Glomerular visceral epithelial cell (primary cell): ENCODE data around the gene ARPC5L.
A peak's percentile ranks its signal among the peaks of the same experiment; 100 is the strongest.

Experiments
- DNase-seq: peaks from one replicate; pipeline ENCODE4 v3.0.0-alpha.2; 2016; ENCODE audit errors: extremely low spot score

Gene ARPC5L

DNA sequence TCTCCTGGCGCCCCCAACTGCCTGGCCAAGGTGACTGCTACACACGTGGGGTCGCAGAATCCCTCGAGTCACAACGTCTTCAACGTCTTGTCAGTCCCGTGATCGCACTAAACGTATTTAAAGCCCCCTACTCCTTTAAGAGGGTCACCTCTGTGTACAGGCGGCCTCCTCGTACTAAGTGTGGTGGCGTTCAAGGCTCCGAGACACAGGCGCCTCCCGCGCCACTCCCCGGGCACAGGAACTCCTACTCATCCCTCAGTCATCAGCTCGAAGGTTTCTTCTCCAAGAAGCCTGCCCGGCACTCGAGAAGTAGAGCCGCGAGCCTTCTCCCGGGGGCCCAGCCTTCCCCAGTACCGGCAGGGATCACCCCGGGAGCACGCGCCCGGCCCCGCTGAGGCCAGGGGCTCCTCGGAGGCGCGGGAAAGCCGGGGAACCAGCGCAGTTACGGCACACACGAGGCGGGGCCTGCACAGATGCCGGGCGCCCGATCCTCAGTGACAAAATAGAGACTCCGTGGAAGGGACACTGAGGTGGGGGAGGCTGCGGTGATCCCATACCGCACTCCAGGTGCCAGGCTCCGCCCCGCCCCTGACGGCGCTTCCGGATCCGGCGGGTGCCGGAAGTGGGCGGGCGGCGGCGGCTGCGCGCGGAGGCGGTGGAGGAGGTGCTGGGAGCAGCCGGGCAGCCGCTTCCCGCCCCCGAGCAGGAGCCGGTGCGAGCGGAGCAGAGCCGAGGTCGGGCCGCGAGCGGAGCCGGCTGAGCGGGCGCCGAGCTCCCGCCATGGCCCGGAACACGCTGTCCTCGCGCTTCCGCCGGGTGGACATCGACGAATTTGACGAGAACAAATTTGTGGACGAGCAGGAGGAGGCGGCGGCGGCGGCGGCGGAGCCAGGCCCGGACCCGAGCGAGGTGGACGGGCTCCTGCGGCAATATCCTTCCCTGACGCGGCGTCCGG lies 6.9 kb downstream of the ARPC5L start:
- DNase-seq = peak; percentile 90

DNA sequence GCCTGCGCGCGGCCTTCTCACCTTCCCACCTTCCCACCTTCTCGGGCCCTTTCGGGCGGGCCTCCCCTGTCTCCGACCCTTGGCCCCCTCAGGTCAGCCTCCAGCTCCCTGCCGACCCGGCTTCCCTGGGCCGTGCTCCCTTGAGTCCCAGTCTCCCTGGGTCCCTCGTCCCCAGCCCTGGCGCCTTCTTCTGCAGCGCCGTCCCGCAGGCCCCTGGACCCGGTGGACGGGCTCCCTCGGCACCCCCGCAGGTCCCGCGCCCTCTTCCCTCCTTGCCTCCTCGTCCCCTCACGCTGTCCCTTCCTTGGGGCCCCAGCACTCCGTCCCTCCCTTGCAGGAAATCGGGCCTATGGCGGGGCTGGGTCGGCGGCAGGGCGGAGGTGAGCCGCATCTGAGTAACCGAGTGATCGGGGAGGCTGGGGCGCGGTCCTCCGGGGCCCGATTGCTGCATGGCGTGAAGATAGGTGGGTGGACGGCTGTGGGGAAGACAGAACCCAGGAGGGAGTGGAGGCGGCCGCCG lies 7.6 kb downstream of the ARPC5L start:
- no peak for DNase-seq

DNA sequence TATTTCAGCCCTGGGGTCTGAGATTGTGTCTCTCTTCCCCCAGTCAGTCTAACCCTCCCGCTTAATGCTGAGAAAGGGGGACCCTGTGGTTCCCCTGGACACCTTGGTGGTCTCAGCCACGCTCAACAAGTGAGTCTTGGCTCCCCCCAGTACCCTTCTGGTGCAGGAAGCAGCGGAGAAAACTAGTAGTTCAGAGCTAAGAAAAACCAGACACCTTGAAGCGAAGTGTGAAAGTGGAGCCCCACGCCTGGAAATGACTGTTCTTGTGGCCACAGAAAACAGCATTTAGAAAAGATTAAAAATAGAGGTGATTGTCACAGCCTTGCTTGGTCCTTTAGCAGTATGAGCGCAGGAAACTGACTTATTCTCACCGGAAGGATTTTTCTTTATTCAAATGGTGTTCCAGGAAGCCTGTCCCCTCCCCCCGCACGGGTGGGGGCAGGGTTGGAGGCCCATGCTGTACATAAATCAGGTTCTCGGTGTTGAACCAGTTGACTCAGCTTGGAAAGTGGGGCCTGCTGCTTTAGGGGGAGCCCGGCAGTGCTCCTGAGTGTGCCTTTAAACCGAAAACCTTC lies 8.1 kb downstream of the ARPC5L start:
- peak; percentile 47 for DNase-seq

DNA sequence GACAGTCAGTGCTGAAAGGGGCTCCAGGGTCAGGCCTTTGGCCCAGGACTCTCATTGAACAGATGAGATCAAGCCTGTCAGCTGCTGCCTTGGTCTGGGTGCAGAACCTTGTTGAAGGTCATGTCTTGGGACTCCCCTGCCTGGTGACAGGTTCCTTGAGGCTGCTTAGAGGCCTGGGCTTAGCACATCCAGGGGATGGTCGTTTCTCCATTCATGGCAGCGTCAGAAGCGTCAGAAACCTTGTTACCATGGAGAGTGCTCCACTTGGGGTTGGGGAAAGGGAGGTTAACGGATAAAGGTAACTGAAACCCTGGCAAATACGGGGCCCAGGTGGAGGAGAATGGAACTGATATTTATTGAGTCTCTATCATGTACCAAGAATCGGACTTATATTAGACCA lies 8.8 kb downstream of the ARPC5L start:
- no peak for DNase-seq

DNA sequence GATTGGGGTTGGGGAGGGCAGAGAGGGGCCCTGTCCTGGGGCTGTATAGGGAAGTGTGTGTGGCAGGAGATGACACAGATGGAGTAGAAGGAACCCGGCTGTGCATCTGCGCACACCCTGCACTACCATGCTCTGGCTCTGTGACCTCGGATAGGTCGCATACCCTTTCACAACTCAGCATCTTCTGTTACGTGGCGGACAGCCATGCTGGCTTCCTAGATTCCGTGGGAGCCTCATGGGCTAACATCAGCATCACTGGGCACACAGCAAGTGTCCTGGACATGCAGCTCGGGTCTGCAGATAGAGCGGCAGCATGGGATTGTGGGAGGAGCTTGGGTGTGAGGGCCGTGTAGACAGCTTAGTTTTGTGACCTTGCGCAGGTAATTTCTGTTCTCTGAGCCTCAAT lies 9.2 kb downstream of the ARPC5L start:
- no peak for DNase-seq

DNA sequence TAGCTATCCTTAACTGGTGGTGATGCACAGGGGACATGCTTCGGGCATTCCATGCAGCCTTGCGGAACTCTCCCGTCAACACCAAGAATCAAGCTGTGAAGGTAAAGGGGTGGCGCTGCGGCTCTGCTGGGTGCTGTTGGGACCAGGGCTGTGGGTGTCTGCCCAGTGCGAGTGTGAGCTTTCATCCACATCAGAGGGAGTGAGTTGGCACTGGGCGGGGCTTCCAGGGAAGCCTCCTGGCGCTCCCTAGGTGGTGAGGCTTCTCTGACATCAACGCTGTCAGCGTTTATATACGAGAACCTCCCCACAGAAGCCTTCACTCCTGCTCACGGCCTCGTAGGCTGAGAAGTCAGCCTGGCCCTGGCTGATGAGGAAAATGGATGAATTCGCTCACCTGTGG lies 11.7 kb downstream of the ARPC5L start:
- no peak for DNase-seq

DNA sequence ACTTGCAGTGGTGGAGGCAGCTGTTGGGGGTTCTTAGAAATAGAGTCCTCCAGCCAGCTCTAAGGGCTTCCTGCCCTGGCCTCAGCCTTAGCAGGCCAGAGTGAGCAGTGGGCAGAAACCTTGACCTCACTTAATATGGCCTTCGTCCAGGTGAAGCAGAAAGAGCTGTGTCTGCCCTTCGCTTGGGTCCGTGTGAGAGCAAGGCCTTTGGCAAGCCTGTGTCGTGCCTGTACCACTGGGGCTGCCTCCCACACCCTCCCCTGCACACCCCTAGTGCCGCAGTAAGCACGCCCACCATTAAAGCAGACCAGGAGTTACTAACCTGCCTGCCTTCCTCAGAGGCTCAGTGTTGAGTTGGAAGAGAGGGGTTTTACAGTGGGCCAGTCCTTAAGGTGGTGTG lies 13.6 kb downstream of the ARPC5L start:
- no peak for DNase-seq

DNA sequence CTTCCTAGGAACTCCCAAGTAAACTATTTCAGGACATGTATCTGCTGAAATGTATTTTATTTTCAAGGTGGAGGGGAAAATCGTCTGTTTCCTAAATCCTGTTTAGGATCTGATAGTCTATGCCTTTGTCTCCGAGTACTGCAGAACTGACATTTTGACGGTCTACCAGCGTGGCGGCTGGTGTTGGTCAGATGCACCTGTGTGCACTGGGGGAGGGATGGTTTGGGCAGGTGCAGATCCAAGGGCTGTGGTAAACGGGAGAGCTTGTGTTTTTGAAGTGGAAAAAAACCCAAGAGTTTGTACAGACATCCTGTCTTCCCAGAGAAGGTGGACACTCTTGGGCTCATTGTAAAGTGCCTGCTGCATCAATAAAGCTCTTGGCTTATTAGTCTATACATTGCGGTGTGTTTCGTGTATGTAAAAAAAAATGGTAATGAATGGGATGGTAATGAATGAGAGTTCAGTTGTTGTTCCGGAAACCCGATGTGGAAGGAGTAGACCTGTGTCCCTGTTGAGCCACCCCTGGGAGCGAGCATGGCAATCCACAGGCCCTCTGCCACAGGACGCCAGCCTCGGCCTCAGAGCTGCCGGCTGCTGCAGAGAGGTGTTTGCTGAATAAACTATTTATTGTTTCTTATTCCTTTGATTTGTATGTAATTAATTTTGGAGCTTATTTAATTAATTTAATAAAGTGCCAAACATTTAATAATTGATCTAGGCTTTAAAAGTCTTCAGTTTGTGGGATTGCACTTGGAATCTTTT lies 15.3 kb downstream of the ARPC5L start:
- DNase-seq = no peak

DNA sequence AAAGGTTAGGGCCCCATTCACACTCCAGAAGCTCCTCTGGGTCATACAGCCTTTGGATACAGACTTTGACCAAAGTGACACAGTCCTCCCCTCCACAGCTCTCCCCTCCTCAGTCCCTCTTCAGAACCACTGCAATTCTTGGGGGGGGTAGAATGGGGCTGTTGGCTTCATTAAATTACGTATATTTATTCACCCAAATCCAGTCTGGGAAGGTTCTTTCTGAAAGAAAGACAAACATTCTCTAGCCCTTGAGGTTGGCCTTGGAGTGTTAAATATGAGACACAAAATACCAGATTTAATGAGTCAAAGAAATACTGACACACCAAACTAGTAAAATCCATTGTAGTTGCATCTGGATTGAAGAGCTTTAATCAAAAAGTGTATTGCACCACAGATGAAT lies 16.1 kb downstream of the ARPC5L start:
- no peak for DNase-seq

DNA sequence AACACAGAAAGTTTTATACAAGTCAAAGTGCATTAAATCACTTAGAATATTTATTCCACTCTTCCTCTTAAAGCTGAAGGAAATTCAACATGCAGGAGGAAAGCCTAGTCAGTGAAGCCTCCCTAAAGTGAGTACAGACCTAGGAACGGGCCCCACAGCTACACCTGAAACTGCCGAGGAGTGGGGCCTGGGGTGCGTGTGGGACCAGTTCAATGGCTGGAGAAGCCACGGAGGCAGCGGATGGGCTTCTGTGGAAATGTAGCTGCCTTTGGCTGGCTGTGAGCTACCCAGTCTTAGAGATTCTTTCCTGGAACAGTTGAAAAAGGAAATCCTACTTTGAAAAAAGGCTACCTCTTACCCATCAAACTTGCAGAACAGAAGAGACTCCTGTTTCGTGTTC lies 16.6 kb downstream of the ARPC5L start:
- DNase-seq = no peak

DNA sequence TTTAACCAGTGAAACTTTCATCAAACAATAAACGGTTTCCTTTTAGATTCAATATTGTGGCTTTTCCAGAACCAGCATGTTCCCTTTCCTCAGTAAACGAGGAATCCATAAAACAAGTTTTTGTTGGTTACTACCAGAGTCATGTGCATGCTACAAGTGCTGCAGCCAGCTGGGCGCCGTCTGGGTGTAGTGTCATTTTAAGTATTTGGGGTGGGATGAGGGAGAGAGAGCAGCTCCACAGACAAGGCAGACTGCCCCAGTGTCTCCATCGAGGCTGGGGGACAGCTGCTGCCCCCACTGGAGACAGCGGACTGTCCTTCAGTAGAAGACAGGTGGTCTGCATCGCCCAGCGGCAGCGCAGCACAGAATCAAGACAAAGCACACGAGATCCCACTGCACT lies 17.3 kb downstream of the ARPC5L start:
- DNase-seq = no peak

DNA sequence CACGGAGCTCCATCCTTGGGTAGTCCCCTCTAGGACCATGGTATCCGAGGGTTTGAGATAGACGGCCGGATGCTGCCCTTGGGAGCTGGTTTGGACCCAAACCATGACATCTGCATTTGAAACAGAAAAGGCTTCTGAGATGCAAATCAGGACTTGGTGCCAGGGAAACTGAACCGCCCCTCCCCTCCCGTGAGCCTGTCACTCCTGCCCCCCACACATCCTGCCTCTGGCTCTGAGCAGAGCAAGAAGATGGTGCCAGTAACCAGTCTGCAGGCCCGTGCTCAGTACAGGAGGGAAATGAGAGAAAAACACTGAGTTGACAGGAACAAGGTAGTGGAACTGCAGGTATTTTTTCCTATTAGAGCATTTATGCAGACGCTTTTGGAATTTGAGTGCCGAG lies 18.6 kb downstream of the ARPC5L start:
- no peak for DNase-seq

DNA sequence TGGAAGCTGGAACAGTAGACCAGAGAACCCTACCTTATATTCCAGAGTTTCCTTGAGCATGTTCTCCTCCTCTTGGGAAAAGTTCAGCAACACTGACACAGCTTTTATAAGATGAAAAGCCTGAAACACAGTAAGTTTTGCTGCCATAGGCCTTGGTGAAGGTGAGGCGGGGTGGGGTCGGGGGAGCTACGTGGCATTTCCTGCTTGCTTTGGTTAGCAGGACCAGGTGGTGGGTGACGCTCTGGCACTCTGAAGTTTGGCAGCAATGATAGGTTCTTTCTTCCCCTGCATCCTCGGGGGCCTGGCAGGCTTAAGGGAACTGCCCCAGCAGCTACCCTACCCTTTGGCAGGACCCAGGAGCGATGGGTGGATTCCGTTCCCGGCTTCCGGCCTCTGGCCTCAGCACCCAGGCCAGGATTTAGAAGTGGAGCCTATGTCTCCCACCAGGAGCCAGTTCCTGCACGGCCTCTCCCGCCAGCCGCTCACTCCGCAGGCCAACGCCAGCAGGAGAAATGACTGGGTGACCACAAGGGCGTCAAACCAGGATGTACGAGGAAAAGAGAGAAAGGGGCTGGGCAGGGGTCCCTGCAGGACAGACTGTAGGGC lies 19.3 kb downstream of the ARPC5L start:
- no peak for DNase-seq

DNA sequence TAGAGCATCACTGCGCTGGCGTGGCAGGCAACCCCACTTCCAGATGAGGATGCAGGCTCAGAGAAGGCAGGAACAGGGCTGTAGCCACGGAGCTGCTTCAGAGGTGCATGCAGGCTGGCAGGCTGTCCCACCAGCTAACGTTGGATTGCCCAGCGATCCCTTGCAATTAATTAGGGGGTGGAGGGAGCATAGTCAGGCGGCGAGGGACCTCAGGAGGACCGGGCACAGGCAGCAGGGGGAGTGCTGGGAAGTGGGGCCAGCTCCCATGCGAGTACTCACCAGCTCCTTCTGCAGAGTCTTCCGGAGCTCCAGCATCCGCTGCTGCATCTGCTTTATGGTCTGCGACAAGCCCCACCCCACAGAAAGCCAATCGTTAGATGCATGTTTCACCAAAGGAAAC lies 20.3 kb downstream of the ARPC5L start:
- no peak for DNase-seq

DNA sequence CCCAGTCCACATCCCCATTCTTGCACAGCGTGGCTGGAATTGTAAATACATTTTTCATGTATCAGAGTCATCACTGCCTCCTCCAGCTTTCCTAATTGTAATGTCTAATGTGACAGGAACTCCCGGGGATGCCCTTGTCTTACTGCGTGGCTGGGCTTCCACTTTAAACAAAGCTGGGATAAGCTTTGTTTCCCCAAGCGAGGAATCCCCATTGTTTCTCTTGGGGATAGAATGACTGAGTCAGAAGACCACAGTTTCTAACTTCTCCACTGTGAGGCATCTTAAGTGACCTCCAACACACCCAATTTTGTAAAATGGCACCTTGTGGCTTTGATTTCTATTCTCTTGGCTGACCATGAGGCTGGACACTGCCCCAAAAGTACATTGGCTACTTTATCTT lies 22.4 kb downstream of the ARPC5L start:
- no peak for DNase-seq

DNA sequence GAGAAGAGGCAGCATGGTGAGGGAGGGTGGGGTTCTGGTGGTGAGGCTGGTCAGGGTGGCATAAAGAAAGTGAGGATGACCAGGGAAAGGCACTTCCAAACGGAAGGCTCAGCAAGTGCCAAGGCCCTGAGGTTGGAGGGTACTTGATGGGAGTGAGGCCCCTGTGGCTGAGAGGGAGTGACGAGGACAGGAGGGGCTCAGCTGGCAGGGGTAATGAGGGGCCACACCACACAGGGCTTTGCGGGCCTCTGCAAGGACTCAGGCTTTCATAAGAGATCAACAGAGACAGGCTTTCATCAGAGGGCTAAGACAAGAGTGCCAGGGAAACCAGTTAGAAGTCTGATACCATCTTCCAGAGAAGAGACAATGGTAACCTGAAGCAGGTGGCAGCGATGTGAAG lies 23.6 kb downstream of the ARPC5L start:
- DNase-seq = no peak

DNA sequence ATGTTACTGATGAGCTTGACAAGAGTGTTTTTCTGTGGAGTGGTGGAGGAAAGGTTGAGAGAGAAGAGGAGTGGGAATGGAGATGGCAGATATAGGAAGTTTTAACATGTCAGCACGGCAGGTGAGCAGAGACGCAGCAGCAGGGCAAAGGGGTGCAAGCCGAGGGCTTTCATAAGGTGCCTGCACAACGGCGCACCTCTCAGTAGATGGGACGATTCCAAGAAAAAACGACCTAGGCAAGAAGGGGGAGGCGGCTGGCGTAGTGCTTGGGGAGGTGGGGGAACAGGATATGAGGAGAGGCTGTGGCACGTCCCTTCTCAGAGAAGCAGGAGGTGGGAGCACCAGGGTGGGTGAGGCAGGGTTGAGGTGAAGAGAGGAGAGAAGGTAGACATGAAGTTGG lies 24.5 kb downstream of the ARPC5L start:
- no peak for DNase-seq

DNA sequence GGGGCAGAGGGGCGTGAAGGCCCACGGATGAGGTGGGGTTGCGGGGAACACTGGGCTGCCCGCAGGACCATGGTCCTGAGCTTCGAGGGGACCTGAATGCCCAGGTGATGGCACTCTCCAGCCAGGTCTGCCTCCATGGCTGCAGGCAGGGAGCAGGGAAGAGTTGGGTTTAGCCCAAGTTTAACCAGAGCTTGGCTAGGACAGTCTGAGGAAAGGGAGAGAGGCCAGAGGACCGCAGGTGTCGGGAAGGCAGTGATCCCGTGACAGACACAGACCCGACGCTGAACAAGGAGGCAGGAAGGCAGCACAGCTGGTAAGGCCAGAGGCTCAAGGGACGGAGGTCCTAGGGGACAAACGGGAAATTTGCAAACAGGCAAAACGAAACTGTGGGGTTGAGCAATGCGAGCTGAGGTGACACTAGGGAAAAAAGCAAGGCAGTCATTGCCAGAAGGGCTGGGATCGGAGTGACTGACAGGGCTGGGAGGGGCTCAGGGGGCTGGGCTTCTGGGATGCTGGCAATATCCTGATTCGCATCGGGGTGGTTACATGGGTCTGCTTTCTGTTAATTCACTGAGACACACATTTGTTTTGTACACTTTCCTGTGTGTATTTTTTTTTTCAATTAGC lies 25.0 kb downstream of the ARPC5L start:
- DNase-seq = no peak

DNA sequence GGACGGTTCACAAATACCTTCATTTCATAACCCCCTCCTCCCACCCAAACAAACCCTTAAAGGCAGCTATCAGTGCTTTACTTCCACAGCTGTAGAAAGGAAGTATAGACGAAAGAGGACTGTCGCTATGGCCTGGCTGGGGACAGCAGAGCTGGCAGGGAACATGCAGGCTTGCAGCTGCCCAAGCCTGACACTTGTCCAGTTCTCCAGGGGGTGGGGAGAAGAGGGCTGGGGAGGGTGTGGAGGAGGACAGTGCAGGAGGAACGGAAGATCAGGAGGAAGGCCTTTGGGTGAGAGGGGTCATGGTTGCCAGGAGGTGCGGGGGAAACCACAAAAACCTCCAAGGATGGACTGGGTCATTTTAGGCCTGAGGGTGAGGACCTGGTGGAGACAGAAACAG lies 25.9 kb downstream of the ARPC5L start:
- DNase-seq = no peak

DNA sequence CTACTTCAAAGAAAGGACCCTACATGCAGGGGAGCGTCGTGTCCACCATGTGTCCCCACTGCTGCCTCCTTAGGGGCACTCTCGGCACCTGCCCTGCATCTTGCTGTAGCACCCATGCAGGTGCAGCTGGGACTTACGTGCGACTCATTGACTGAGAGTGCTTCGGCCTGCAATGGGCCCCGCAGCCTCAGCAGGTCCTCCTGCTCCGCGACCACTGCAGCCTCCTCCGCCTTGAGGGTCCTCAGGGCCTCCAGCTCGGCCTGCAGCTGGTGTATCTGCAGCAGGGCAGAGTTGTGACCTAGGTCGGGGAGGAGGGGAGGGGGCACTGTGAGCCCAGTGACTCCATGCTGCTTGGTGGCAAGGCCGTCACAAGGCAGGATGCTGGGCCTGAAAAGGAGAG lies 27.1 kb downstream of the ARPC5L start:
- no peak for DNase-seq

DNA sequence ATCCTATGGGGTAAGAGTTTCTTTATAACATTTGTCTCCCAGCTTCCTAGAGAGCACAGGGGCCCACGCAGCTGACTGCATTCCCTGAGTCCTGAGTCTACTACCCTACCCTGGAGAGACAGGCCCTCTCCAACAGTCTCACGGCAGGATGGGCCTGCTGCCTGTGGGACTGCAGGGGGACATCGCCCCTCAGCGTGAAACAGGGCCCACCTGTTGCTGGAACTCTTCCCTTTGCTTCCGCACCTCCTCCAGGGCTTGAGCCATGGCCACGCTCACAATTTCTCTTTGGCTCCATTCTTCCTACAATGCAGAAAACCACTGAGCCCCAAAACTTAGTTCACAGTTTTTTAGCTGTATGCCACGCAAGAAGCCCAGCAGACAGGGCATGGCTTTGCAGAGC lies 28.2 kb downstream of the ARPC5L start:
- no peak for DNase-seq
